GM18861 (cell line): Measurements from ENCODE around the gene RNASE4.
A peak's percentile ranks its signal among the peaks of the same experiment; 100 is the strongest.
"Not testable (repeated sequence)": the region's sequence is repeated elsewhere in the genome, so short reads cannot be mapped to it uniquely, and the experiment has no call there.

Experiments used
- ATAC-seq: cut with Tn5 transposase; IDR thresholded peaks from one replicate; pipeline ENCODE4 v1.9.1; 2021; ENCODE audit not compliant: unreplicated experiment

Gene RNASE4

GRCh38 chr14:20683891-20684661 lies at the start of gene RNASE4:
Gene RNASE4, plus strand, starts transcription at chr14:20684560. Its CDS starts 14,812 bp downstream, at chr14:20699372.
- peak; percentile 20 for ATAC-seq

- ATAC-seq = no peak
Observed at GRCh38 chr14:20641591-20641990, 42.8 kb upstream of the RNASE4 start, which contains the start of gene OR6S1. Gene OR6S1, minus strand, starts transcription at chr14:20641691. Its CDS starts 0 bp downstream, at chr14:20641691.

DNA sequence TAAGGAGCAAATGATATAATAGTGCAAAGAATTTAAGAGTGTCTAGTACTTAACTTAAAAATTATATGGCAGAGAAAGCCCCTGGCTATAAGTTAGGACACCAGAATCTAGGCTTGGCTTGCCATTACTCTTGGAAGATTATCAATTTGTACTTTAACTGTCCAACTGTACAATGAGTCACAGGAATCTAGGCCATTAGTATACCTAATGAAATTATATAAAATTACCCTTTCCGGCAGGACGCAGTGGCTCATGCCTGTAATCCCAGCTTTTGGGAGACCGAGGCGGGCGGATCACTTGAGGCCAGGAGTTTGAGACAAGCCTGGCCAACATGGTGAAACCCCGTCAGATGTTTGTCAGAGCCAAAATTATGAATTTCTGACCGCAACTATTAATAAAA lies 42.2 kb upstream of the RNASE4 start:
- no peak for ATAC-seq

DNA sequence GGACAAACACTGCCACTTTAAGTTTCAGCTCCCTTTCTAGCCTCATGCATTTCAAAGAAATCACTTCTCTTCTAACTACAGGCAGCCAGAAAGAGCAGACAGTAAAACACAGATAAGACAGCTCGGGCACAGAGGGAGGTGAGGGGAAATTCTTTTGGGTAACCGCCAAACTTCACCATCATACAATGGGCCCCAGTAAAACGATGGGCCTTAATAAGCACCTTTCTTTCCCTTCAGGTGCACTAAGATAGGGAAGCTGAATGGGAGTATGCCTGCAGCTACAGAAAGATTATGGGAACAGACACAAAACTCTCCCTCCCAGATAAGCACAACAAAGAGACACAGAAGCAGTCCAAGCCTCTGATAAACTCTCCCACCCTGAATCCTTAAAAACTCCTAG lies 41.6 kb upstream of the RNASE4 start:
- ATAC-seq = not testable (repeated sequence)

DNA sequence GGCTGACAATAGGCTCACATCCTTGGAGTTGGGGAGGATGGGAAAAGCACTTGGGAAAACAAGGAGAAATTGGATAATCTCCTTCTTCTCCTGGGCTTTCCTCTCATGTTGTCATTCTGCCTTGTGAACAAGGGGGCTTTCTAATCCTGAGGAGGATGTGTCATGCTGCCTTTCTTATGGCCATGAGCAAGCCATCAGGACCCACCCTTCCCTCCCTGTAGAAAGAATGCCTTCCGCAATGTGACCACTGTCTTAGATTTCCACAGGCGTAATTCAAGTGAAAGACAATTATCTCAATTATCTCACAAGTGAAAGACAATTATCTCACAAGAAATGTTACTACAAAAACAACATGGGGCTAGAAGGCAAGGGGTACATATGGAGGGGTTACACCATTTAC lies 39.8 kb upstream of the RNASE4 start:
- no peak for ATAC-seq

GRCh38 chr14:20645481-20645880 lies 38.9 kb upstream of the RNASE4 start:
- no peak for ATAC-seq

DNA sequence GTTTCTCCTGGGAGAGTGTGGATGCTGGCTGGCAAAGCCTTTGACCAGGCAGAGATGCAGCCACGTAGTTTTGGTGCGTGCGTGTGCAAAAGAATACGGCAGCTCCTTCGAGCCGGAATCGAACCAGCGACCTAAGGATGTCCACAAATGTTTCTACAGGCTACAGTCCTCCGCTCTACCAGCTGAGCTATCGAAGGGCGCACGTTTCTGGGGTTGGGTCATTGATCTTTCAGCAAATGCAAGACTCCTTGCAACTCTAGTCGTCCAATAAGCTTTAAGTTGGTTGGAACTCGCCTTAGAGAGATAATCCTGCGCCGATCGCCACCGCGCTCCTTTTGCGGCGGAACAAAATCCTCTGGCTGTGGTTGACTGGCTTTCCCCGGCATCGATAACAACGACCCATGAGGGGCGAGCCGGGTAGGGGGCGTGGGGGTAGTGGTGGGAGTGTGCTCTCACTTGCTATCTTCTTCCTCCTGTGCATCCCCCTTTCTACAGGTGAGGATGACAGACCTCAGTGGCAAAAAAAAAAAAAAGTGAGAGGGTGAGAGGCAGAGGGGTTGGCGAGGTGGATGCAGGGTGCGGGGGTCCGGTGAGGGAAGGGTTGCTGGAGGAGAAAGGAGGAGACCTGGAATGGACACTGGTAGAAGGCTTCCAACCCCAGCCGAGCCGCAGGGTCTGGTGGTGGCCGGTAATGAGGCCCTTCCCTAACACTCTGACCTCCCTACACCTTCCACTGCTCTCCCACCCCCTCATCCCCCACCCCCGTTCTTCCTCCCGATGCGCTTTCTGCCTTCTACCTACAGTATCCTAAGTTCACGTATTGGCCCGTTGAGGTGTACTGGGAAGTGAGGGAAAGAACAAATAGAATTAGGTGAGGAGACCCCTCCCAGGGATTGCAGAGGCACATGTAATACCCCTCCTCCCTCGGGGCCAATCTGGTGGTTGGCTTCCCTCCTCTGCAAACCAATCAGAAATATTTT lies 31.1 kb upstream of the RNASE4 start:
- peak; percentile 52 for ATAC-seq

GRCh38 chr14:20655851-20656250 lies 28.5 kb upstream of the RNASE4 start:
- no peak for ATAC-seq

DNA sequence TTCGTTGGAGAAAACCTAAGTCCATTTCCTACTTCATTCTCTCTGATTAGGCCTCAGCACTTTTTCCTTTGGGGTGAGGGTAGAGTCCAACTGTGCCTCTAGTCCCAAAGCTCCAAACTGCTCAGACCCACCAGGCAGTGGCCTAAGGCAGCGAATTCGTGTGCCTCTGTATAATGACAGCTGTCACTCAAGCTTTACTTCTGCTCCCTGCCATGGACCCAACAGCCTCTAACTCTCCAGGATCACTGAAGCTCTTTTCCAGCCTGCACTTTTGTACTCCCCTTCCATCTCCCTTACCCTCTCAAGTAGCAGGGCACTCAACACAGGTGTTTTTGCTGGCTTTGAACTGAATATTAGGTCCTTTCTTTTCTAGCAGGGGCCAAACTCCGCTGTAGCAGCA lies 28.1 kb upstream of the RNASE4 start:
- no peak for ATAC-seq

- no peak for ATAC-seq
Observed at GRCh38 chr14:20657216-20658211, 26.8 kb upstream of the RNASE4 start.

GRCh38 chr14:20658246-20658645 lies 26.1 kb upstream of the RNASE4 start:
- no peak for ATAC-seq

DNA sequence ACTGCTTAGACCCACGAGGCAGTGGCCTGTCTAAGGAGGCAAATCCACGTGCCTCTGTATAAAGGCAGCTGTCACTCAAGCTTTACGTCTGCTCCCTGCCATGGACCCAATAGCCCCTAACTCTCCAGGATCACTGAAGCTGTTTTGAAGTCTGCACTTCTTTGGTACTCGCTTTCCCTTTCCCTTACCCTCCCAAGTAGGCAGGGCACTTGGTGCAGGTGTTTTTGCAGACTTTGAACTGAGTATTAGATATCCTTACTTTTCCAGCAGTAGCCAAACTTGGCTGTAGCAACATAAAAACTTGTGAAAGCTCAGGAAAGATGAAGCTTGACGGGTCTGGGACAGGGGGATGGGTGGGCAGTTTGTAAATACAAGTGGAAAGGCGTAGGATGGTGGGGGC lies 25.0 kb upstream of the RNASE4 start:
- ATAC-seq = no peak

GRCh38 chr14:20659813-20660395 lies 24.5 kb upstream of the RNASE4 start:
- no peak for ATAC-seq

- no peak for ATAC-seq
Observed at GRCh38 chr14:20661197-20661596, 23.2 kb upstream of the RNASE4 start.

GRCh38 chr14:20662968-20663732 lies 21.2 kb upstream of the RNASE4 start:
- peak; percentile 65 for ATAC-seq

- ATAC-seq = not testable (repeated sequence)
Observed at GRCh38 chr14:20666400-20666961, 17.9 kb upstream of the RNASE4 start.

DNA sequence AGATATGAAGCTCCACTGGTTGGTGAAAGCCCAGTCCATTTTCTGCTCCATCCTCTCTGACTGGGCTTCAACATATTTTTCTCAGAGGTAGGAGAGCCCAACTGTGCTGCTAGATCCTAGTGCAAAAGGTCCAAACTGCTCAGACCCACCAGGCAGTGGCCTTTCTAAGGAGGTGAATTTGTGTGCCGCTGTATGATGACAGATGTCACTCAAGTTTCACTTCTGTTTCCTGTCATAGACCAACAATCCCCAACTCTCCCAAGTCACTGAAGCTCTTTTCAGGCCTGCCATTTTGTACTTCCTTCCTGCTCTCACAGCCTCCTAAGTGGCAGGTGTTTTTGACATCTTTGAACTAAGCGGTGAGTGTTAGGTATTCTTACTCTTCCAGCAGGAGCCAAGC lies 16.4 kb upstream of the RNASE4 start:
- ATAC-seq = peak; percentile 79

DNA sequence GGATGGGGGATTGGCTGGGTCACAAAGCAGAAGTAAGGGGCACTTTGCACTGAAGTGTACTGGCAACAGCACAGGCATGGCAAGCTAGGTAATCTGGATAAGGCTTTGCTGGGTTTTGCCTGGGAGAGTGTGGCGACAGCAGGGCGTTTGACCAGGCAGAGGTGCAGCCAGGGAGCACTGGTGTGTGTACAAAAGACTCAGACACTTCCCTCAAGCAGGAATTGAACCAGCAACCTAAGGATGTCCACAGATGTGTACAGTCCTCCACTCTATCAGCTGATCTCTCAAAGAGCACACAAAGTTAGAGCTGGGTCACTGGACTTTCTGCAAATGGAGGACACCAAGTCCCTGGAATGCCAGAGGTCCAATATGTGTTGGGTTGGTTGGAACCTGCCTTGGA lies 15.4 kb upstream of the RNASE4 start:
- no peak for ATAC-seq
